HAP-1 (cell line): Measurements from ENCODE around the gene ROBO2.

Source experiments
- DNase-seq, 2 experiments: peaks; one replicate each; pipeline ENCODE4 v3.0.0-alpha.2; 2016 to 2020; ENCODE audit warnings: low spot score in 2 of 2
- H3K27me3 ChIP-seq: fragments of 250-450 bp; sonication (Bioruptor Pico); 2 replicates; pipeline ENCODE4 v1.5.1; 2020; ENCODE audit warnings: low read depth, mild to moderate bottlenecking, moderate library complexity
- H3K36me3 ChIP-seq: fragments of 250-450 bp; sonication (Bioruptor Pico); replicated peaks from 2 replicates; pipeline ENCODE4 v1.5.1; 2020; ENCODE audit warnings: mild to moderate bottlenecking
- H3K4me1 ChIP-seq: fragments of 250-450 bp; sonication (Bioruptor Pico); 2 replicates; pipeline ENCODE4 v1.5.1; 2020; ENCODE audit warnings: mild to moderate bottlenecking
- H3K4me3 ChIP-seq: fragments of 250-450 bp; sonication (Bioruptor Pico); 2 replicates; pipeline ENCODE4 v1.5.1; 2020; ENCODE audit warnings: mild to moderate bottlenecking, moderate library complexity
- H3K9me3 ChIP-seq: fragments of 250-450 bp; sonication (Bioruptor Pico); 2 replicates; pipeline ENCODE4 v1.5.1; 2020; ENCODE audit warnings: mild to moderate bottlenecking, moderate library complexity
- in situ Hi-C: fragments of 300-500 bp; cut with MboI; formaldehyde crosslinking; loops from 3 replicates; pipeline ENCODE4 v1.14.3; 2020; ENCODE audit warnings: low sequenced_read_pairs, inconsistent platforms, mixed read lengths

The ROBO2 gene

DNA sequence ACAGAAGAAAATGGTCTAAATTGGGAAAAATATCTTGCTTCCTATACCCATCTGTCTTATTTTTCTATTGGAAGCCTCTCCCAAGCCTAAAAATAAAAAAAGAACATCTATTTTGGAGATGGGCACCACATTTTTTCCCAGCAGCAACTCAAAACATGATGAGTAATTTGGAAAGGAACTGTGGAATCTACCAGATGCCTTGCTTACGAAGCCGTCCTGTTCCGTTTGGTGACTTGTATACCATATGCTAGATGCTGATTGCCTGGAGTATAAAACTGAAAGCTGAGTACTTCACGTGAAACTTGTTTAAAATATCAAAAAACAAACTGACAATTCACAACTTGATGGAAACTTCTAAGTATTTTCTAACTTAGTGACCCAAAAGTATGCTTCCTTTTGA, 491.0 kb downstream of the ROBO2 start:
- Histone ChIP-seq H3K36me3 (no peaks in the 10 kb centered on the region), H3K27me3 (no peaks in the 10 kb centered on the region), H3K9me3 (no peaks in the 10 kb centered on the region), H3K4me1 (peaks cover 11% of the 10 kb centered on the region), H3K4me3 (no peak overlapping the region)
- in situ Hi-C loops = no loop called here
- no peak for DNase-seq

DNA sequence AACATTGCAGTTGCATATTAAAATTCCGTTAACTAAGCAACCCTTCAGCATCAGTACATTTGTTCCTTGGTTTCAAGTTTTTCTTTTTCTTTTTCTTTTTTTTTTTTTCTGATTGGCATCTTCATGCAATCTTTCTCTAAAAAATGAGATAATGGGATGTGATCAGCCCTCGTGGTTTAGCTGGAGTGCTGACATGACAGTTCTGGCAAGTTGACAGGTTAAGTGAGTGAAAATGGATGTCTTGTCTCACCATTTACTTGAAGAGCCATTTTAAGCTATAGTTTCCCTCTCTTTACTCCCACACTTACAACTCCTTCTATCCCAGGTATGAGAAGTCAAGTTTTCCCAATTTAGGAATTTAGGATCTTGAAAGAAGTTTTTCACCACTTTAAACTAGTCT, 495.2 kb downstream of the ROBO2 start:
- no peaks in the 10 kb centered on the region for H3K36me3 ChIP-seq
- no peak overlapping the region for H3K4me3 ChIP-seq
- no peaks in the 10 kb centered on the region for H3K27me3 ChIP-seq
- in situ Hi-C loops = no loop called here
- DNase-seq = no peak
- peaks cover 19% of the 10 kb centered on the region for H3K4me1 ChIP-seq
- H3K9me3 ChIP-seq = no peaks in the 10 kb centered on the region

DNA sequence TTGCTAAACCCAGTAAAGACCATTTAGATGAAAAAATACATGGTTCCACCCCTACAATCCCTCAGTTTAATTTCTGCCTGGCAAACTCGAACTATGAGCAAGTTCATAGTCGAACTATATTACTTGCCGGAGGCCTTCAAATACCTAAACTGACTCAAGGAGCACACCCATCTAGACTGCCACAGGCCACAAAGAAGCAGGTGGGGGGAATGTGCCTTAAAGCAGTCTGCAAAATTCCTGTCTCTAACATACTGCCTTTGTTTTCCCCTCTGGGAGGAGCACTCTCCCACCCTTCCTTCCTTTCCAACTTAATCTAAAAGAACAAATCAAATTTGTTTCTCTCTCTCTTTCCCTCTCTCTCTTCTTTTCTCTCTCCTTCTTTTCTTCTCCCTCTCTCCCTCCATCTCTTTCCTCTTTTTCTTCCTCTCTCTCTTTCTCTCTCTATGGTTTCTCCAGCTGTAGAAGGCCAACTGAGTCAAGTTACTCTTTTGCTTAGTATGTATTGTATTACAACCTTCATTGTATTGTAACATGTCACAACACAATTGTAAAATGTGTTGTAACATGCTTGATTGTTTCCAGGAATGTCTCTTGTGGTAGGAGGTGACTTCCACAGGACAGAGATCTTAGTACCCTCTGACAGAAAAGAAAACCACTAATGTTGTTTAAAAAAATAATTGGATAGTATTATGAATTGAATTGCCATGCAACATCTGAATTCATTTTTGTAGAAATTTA, 496.3 kb downstream of the ROBO2 start:
- H3K36me3 ChIP-seq = no peaks in the 10 kb centered on the region
- in situ Hi-C loops = no loop called here
- DNase-seq = peak; percentile 12 to 14

DNA sequence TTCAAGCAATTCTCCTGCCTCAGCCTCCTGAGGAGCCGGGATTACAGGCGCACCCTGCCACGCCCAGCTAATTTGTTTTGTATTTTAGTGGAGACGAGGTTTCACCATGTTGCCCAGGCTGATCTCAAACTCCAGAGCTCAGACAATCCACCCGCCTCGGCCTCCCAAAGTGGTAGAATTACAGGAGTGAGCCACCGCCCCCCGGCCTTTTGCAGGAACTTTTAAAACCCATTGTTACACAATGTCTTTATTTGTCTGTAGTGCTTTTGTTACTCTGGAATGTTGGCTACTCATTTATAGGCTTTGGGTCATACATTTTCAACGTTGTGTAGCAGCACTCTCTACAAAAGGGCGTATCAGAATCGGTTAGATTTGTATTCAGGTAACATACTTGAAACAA, 499.1 kb downstream of the ROBO2 start:
- Histone ChIP-seq H3K4me1 (peaks cover 28% of the 10 kb centered on the region), H3K4me3 (no peak overlapping the region), H3K9me3 (no peaks in the 10 kb centered on the region), H3K27me3 (no peaks in the 10 kb centered on the region), H3K36me3 (no peaks in the 10 kb centered on the region)
- DNase-seq = peak; percentile 92 to 94
- in situ Hi-C loops = no loop called here

More for the DNA sequence above, 496.3 kb downstream of the ROBO2 start:
- H3K27me3 ChIP-seq = no peaks in the 10 kb centered on the region
- no peaks in the 10 kb centered on the region for H3K9me3 ChIP-seq
- H3K4me3 ChIP-seq = no peak overlapping the region
- H3K4me1 ChIP-seq = peaks cover 24% of the 10 kb centered on the region

DNA sequence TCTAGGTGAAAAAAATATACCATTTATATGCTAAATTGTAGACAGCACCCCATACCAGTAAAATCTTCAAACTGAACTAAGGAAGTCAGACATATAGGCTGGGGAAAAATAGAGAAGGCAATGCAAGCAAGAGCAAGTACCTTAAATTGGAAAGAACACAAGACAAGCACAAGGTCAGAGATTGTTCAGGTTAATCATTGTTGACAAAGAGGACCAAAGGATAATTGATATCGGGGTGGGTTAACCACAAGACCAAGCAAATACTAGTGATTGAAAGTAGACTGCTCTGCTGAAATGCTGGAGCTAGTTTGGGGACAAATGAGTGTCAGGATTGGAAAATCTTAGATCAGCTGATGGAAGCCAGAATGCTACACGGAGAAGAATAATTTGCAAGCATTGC, 499.8 kb downstream of the ROBO2 start:
- Histone ChIP-seq H3K27me3 (no peaks in the 10 kb centered on the region), H3K4me3 (no peak overlapping the region), H3K4me1 (peaks cover 28% of the 10 kb centered on the region), H3K9me3 (no peaks in the 10 kb centered on the region), H3K36me3 (no peaks in the 10 kb centered on the region)
- no peak for DNase-seq
- in situ Hi-C loops = no loop called here

DNA sequence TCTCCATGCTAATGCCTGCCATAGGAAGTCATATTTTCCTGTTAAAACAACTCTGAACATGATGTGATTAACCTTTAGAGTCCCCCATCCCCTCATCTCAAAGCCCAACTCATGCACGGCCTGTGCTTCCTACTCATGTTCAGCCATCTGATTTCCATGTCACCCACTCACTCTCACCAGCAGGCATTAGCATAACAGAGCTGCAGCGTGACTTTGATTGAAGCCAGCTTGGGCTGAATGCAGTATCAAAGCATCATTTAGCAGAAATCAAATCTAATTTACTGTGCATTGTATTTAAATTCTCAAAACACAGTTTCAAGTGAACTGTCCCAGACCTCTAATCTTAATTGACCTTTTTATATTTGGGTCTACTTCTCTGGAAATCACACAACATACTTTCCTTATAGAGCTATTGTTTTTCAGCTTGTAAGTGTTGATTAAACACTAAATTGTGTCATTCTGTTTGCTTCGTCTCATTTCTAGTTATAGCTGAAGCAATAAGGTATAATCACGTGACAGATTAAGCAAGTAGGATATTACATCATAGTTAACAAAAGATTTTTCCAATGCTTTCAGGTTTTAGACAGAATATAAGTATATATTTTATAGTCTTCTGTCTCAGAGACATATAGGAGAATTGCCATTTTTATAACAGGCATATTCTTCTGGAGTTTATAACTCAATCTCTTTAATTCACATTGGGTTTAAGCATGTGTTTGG, 501.5 kb downstream of the ROBO2 start:
- Histone ChIP-seq H3K9me3 (no peaks in the 10 kb centered on the region), H3K27me3 (no peaks in the 10 kb centered on the region), H3K36me3 (no peaks in the 10 kb centered on the region), H3K4me1 (peaks cover 26% of the 10 kb centered on the region), H3K4me3 (no peak overlapping the region)
- in situ Hi-C loops = no loop called here
- peak; percentile 37 to 46 for DNase-seq

DNA sequence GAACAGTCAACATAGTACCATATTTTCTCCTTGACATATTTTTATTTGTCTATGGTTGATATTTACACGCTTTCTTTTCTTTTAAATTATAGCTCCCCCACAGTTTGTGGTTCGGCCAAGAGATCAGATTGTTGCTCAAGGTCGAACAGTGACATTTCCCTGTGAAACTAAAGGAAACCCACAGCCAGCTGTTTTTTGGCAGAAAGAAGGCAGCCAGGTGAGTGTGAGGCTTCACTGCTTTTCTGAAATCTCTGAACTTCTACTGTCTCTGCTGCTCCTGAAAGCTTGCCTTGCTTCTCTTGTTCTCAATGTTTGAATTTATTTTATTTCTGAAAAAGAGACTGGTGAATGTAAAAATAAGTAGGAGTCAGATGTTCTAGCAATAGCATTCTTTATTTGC, 506.3 kb downstream of the ROBO2 start:
- Histone ChIP-seq H3K4me1 (peaks cover 6% of the 10 kb centered on the region), H3K9me3 (no peaks in the 10 kb centered on the region), H3K4me3 (no peak overlapping the region), H3K36me3 (no peaks in the 10 kb centered on the region), H3K27me3 (no peaks in the 10 kb centered on the region)
- in situ Hi-C loops = no loop called here
- DNase-seq = no peak

DNA sequence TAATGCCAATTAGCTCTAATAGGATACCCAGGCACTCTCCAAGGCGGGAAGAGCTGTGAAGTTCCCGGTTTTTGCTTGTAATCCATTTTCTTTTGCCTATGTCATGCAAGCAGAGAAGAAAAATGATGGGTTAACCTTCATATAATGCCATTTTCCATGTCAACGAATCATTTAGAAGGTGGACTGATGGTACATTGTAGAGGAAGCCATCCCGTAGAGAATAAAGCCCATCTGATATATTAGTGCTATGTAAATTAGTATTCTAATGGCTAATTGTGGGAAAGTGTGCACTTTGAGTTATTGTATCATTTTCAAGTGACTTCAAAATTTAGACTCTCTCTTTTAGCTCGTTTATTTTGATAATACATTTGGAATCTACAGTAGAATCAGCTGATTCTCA, 509.1 kb downstream of the ROBO2 start:
- no peak overlapping the region for H3K4me3 ChIP-seq
- no peaks in the 10 kb centered on the region for H3K4me1 ChIP-seq
- H3K27me3 ChIP-seq = no peaks in the 10 kb centered on the region
- DNase-seq = no peak
- no peaks in the 10 kb centered on the region for H3K36me3 ChIP-seq
- in situ Hi-C loops = no loop called here
- H3K9me3 ChIP-seq = no peaks in the 10 kb centered on the region

DNA sequence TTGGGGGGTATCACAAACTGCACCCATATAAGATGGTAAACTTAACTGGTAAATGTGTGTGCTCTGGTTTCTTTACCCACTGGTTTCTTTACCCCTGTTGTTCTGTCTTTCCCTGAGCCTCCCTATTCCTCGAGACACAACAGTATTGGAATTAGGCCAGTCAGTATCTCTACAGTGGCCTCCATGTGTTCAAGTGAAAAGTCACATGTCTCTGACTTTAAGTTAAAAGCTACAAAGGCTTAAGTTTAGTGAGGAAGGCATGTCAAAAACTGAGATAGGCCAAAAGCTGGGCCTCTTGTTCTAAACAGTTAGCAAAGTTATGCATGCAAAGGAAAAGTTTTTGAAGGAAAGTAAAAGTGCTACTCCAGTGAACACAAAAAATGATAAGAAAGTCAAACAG, 513.3 kb downstream of the ROBO2 start:
- H3K4me3 ChIP-seq = no peak overlapping the region
- H3K27me3 ChIP-seq = no peaks in the 10 kb centered on the region
- H3K4me1 ChIP-seq = no peaks in the 10 kb centered on the region
- no peaks in the 10 kb centered on the region for H3K36me3 ChIP-seq
- in situ Hi-C loops = no loop called here
- no peaks in the 10 kb centered on the region for H3K9me3 ChIP-seq
- no peak for DNase-seq

DNA sequence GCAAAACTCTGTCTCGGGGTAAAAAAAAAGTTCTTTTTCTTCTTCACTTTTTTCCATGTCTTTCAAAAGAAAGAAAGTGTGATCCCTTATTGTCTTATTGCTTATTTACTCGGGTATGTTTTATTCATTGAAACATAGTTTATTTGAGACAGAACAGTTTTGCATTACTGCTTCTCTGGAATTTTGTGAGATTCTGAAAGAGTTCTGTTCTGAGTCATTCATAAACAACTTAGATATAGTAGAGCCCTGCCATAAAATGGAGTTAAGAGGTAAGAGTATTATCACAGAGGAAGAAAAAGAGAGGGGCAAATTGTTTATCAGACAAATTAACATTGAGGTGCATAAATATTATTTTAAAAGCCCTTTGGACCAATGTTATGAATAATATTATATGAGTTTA, 522.2 kb downstream of the ROBO2 start:
- Histone ChIP-seq H3K36me3 (no peaks in the 10 kb centered on the region), H3K27me3 (no peaks in the 10 kb centered on the region), H3K9me3 (no peaks in the 10 kb centered on the region), H3K4me1 (peaks cover 6% of the 10 kb centered on the region; the same call in 1 of the 2 replicates), H3K4me3 (no peak overlapping the region)
- in situ Hi-C loops = no loop called here
- no peak for DNase-seq

DNA sequence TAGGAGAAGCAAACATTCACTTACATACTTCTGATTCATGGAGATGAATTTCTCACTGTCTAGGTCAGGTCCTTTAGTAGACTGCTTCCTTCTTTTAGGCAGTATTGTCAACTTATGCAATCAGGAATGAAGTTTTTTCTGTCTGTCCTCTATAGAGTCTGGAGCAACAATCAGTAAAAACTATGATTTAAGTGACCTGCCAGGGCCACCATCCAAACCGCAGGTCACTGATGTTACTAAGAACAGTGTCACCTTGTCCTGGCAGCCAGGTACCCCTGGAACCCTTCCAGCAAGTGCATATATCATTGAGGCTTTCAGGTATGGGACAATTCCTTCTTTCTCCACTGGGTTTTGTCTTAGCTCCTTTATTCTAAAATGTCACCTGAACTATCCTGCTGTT, 523.1 kb downstream of the ROBO2 start:
- Histone ChIP-seq H3K36me3 (no peaks in the 10 kb centered on the region), H3K4me3 (no peak overlapping the region), H3K27me3 (no peaks in the 10 kb centered on the region), H3K4me1 (peaks cover 6% of the 10 kb centered on the region; the same call in 1 of the 2 replicates), H3K9me3 (no peaks in the 10 kb centered on the region)
- in situ Hi-C loops = no loop called here
- DNase-seq = no peak

DNA sequence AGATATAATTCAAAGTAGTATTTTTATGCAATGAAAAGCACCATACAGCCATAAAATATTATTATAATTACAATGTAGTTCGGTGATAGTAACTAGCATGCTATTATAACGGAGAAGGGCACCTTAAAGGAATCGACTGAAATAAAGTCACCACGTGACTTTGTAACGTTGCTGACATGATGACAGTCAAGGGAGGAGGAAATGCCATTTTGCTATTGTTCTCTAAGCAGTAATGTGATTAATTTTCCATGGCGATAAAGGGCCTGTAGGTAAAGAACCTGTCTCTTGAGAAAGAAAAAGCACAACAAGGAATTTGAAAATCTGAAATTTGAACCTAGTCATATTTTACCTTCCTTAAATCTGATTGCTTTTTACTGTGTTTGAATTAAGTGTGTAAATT, 526.2 kb downstream of the ROBO2 start:
- Histone ChIP-seq H3K9me3 (no peaks in the 10 kb centered on the region), H3K27me3 (no peaks in the 10 kb centered on the region), H3K36me3 (no peaks in the 10 kb centered on the region), H3K4me1 (peaks cover 4% of the 10 kb centered on the region; the same call in 1 of the 2 replicates), H3K4me3 (no peak overlapping the region)
- no peak for DNase-seq
- in situ Hi-C loops = no loop called here

DNA sequence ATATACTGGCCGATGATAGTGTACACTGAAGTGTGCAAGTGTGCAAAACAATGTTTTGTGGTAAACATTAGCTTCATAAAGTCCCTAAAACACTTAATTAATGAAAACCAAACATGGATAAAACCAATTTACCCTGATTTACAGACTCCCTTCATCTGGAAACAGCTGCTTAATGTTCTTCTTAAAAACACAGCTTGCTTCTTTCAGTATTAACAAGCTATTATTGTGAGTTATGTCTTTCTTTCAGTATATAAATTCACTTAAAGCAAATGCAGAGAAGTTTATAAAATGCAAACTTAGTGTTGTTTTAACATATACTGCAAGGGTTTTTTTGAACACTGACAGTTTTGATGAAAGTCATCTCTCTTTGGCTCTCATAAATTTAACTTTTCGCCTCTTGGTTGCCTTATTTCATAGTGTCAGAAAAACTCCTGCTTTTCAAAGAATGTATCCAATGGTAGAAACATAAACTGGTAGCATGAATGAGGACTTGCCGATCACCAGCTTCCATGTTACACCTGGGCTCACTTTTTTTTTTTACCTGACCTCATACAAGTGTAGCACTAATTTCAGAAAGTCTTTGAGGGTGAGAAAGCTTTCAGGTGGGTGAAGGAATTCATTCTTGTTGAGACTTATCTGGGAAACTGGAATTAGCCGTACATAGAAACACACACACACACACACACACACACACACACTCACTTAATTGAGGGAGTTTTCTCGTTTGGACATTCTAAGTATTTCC, 532.2 kb downstream of the ROBO2 start:
- in situ Hi-C loops = no loop called here
- H3K4me1 ChIP-seq = no peaks in the 10 kb centered on the region
- H3K4me3 ChIP-seq = no peak overlapping the region
- H3K9me3 ChIP-seq = no peaks in the 10 kb centered on the region
- DNase-seq = no peak
- no peaks in the 10 kb centered on the region for H3K27me3 ChIP-seq
- H3K36me3 ChIP-seq = no peaks in the 10 kb centered on the region

DNA sequence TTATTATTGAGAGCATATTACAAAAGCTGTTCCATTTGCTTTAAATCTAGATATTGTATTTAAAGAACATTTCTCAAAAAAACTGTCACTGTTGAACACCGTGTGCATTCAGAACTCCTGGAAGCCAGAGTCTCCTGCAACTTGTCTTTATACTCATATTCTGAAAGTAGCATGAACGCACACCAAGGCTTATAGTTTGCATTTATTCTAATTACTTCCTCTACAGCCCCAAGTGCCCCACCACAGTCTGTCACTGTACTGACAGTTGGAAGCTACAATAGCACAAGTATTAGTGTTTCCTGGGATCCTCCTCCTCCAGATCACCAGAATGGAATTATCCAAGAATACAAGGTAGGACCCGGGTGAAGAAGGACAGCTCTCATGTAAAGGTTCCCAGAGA, 537.4 kb downstream of the ROBO2 start:
- DNase-seq = no peak
- in situ Hi-C loops = no loop called here
- Histone ChIP-seq H3K4me1 (no peaks in the 10 kb centered on the region), H3K4me3 (no peak overlapping the region), H3K36me3 (no peaks in the 10 kb centered on the region), H3K27me3 (no peaks in the 10 kb centered on the region), H3K9me3 (no peaks in the 10 kb centered on the region)
